HG03342 (cell line): ENCODE measurements around the gene PTPRT.

Source experiments
- ATAC-seq: cut with Tn5 transposase; IDR thresholded peaks from one replicate; pipeline ENCODE4 v1.9.1; 2021; ENCODE audit warnings: mild to moderate bottlenecking, moderate library complexity; ENCODE audit not compliant: unreplicated experiment

Gene PTPRT

DNA sequence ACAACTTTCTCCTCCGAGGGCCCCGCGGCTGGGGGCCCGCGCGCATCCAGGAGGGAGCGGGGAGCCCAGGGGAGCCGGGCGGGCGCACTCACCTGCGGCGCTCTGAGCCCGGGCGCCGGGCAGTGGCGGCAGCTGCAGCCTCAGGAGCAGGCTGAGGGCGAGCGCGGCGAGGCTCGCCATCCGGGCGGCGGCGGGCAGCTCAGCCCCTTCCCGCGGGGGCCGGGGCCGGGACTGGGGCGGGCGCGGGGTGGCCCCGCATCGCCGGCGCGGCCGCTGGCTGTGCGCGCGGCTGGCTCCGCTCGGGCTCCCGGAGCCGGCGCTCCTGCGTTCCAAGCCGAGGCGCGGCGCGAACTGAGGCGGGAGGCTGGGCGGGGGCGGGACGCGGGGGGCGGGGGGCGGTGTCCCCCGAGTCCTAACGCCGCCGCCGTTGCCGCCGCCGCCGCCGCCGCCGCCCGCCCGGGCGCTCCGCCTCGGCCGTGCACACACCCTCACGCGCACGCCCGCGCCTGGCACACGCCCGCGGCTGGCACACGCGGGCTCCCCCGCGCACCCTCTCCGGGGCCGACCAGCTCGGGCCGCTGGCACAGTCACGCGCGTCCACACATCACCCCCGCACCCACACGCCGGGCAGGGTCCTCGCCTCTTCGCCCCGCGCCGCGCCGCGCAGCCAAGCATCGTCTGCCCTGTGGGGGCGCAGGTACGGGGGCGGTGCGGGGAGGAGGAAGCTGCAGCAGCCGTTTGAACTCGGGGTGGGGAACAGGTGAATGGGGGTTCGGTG, at the start of gene PTPRT:
Gene PTPRT, minus strand, starts transcription at position 353 of the 778 bp plus-strand sequence. Its CDS starts 173 bp downstream, at position 180.
- ATAC-seq, result no peak

GRCh38 chr20:43238833-43239232, 49.1 kb upstream of the PTPRT start:
- no peak for ATAC-seq

GRCh38 chr20:43238266-43238665, 48.6 kb upstream of the PTPRT start:
- no peak for ATAC-seq

GRCh38 chr20:43237651-43238168, 48.0 kb upstream of the PTPRT start:
- ATAC-seq, result no peak

DNA sequence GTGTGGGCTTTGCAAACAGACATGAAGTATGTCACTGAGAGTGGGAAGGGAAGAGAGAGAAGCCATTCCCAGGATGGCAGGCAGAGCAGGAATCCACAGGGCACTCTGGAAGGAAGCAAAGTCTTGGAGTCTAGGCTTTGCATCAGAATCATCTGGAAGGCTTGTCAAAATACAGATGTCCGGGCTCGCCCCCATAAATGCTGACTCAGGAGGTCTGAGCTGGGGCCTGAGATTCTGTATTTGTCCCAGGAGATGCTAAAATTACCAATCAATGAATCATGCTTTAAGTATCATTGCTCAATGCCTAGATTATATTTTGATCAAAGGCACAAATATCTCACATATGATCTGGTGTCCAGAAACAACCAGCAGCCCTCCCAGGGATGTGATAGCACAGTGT, 46.3 kb upstream of the PTPRT start:
- ATAC-seq, result no peak

GRCh38 chr20:43231829-43232228, 42.1 kb upstream of the PTPRT start:
- no peak for ATAC-seq

- no peak for ATAC-seq
These were observed 40.0 kb upstream of the PTPRT start for GRCh38 chr20:43229696-43230095.

DNA sequence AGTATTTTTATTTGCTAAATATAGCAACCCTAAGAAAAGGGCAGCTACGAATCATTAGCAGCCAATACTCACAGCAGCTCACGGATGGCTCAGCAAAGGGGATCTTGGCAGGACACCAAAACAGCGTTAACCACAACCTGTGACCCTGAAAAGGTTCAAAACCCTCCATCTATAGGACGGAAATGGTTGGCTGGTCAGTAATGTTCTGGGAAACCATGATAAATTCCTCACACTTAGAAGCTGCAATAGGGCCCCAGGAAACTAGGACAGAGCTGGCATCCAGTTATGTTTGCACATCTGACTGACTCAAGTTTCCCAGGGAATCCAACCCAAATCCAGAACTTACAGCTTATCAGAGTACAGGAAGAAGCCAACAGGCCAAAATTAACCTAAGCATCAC, 30.9 kb upstream of the PTPRT start:
- ATAC-seq, result no peak

DNA sequence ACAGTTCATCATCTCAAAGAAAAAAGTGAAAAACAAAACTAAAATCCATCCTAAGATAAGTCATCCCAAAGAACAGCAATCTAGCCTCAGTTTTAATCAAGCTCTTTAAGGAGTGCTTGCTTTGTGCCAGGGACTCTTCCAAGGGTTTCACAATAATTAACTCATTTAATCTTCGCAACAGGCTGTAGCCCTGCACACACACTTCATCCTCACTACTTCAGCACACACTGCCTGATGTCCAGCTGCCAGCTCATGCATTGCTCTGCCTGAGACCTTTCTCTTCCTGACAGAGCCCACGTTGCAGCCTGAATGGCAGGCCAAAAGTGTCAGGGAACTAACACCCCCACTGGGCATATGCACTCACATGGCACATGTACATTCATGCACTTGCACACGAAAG, 21.2 kb upstream of the PTPRT start:
- ATAC-seq, result no peak

DNA sequence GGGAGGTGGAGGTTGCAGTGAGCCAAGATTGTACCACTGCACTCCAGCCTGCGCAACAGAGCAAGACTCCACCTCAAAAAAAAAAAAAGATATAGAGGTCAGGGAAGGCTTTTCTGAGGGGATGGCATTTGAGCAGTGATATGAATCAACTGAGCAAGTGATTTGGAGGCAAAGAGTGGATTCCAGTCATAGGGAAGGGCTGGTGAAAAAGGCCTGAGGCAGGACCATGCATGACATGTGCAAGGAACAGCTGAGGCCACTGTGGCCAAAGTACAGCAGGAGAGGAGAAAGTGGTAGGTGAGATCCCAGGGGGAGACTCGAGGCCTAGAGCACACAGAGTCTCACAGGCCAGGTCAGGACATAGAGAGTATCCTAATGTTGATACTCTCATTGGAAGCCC, 20.1 kb upstream of the PTPRT start:
- ATAC-seq, result no peak

DNA sequence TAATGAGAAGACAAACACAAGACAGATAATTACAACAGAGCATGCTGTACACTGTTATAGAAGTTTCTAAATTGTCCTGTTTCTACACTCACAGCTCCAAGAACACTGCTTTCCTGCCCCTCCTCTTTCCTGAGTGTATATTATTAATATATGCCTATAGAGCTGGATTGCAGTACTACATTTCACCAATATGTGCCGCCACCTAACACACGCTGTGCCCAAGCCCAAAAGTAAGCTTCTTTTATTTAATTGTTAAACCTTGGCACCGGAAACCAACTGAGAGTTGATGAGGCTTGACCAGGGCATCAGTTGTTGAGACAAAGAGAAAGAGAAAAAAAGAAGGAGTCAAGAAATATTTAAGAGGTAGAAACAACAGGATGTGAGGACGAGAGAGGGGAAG, 16.0 kb upstream of the PTPRT start:
- no peak for ATAC-seq

DNA sequence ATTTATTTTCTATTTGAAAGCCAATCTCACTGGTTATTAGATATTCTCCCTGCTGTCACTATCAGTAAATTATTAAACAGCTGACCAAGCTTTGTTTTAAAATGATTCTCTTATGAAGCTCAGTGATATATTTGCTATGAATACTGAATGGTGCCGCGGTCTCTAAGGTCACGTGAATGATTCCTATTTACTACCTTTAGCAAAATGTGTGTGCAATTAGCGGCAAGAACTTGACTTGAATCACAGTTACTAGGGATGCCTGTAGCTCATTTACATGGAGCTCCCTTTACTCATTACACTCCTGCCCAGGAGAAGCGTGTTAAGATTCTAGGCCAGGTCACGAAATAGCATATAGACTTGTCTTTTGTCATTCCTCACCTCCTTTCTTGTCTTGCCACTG, 12.4 kb upstream of the PTPRT start:
- no peak for ATAC-seq

DNA sequence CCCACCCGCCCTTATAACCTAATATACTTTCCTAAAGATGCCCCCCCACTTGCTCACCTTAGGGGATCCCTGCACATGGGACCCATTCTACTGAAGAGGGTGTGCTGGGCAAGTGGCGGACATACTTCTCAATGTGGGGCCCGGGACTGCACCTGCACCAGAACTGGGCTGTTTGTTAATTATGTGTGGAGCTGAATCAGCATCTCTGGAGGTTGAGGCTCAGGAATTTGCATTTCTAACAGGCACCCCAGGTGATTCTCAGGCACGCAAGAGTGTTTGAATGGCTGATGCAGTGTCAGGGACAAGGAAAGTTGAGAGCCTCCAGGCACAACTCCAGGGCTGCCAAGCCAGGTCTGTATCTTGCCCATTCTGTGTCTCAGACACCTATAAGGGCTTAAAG, 8.9 kb upstream of the PTPRT start:
- no peak for ATAC-seq

- ATAC-seq, result no peak
These were observed 6.5 kb upstream of the PTPRT start for GRCh38 chr20:43196243-43196642.

DNA sequence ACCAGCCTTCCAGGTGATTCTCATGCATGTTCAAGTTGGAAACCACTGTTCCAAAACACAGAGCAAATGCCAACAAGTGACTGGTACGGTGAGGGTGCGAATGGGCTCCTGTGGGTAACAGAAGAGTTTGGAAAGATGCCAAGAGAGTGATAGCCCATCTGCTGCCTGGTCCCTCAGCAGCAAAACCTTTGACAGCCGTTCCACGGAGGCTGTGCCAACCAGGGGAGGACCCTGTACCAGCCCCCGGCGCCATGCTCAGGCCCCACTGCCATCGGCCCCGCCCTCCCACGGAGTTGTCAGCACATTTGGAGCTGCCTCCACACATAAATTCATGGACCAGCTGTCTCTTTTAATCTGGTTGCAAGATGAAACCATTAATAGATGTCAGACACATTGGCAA, 4.4 kb upstream of the PTPRT start:
- ATAC-seq, result no peak

DNA sequence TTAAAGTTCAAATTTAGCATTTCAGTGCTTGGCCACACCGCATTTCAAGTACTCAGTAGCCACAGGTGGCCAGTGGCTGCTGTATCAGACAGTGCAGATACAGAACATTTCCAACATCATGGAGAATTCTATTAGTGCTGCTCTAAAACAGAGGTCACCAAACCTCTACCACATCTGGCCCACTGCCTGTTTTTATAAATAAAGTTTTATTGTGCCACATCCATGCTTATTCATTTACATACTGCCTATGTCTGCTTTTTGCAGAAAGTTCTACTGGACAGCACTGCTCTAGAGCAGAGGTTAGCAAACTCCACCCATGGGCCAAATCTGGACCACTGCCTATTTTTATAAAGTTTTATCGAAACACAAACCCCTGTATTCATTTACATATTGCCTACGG, 3.7 kb upstream of the PTPRT start:
- ATAC-seq, result no peak

DNA sequence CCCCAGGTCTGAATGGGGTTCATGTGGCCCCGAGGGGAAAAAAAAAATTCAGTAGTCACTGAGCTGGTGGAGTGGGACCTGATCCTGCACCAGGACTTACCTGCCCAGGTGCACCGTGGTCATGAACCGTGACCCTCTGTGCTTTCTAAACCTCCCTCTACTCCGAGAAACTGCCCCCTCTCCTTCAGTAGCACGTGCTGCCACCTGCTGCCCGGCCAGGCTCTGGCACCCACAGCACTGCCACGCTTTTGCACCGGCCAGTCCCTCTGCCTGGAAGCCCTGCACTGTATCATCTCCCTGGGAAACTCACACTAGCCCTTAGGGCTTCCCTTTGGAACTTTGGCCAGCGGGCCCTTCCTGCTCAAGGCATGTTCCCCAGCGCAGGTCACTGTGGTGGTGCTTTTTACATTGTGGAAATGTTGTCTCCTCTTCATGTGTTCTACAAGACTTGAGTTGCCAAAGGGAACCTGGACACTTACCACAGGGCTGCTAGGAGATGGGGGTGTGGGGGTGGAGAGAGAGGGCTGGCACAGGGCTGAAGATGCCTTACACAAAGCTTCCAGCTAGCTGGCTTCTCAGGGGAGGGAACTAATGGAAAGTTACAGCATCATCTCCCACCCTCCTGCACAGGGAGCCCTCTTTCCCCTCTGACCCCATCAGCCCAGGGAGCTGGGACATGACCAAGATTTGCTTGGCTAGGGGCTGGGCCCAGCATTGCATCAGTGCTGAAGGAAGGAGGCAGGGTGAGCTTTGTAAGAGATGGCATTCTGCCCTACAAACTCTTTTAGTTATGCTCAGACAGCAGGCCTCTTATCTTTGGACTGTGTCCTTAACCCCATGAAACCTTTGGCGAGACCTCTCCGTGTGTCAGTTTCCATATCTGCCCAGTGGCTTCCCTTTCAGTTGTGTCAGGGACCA, 2.5 kb upstream of the PTPRT start:
- ATAC-seq, result no peak

DNA sequence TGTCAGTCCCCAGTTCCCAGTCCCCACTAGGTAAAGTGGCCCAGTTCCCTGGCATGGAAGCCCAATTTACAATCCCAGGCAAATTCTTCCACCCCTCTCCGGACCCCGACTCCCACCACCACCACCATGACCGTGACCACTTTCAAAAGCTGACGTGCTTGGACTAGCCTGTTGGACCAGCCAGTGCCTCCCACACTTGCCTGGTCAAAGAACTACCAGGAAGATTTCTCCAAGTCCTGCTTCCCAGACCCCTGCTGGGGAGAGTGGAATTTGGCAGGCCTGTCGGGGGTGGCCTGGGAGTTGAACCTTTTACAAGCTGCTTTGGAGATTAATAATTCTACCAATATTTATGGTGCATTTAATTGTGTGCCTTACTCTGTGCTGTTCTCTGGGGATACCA, 1.4 kb upstream of the PTPRT start:
- ATAC-seq, result no peak

DNA sequence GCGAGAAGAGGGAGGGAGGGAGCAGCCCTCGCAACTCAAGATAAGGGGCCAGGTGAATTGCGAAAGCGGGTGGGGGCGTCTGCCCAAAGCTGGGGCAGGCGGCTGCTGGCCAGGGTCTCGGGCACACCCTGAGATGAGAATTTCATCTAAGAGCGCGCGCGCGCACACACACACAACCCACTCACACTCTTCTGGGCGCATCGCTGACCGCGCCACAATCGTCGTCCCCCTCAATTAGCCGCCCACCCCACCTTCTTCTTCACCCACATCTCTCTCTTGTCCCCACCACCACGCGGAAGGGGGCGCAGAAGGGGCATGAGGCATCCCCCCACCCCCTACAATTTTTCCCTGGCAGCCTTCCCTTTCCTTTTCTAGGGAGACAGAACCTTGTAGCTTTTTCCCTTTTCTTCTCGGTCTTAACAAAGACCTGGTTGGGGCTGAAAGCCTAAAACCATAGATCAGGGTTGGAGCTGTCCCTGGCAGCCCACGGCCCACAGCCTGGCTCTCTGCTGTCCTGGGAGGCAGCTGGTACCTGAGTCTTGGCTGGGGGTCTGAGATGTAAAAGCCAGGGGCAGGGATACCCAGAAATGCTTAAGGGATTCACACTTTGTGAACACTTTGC, 737 bp upstream of the PTPRT start:
- ATAC-seq, result no peak

- no peak for ATAC-seq
These were observed 699 bp downstream of the PTPRT start for GRCh38 chr20:43188861-43189553.

- ATAC-seq, result no peak
These were observed 1.5 kb downstream of the PTPRT start for GRCh38 chr20:43188234-43188653.
